ENCODE results near the gene PCDH9.

PCDH9 gene

DNA sequence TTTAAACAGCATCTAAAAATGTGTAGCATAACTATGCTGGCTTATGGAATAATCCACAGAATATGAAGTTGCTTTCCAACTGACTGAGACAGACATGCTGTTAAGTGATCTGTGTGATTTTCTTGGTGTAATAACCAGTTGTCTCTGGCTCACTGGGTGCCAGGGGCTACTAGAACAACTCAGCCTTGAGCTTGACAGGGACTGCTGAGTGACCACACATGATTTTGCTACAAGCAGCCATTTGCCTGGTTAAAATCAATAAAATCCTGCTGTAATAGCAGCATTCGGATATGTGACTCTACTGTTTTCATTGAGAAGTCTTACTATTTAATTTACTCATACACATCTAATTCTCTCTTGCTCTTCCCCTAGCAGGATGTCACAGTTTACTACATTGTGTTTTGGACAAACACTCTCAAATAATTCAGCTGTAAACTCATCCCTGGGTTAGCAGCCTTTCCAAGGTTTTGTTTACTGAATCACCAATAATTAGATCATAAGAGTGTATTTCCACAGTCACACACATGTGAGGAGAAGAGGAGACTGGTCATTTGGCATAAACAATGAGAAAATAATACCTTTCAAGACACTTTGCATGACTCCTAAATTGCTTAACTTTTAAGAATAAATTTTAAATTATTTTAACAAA, 426.2 kb downstream of the PCDH9 start:
- whole genome bisulfite sequencing (ENCODE audit: insufficient coverage, insufficient read length) = no CpG with 5 or more reads among the region's 1 CpG
- DNase-seq (ENCODE audit: low read depth, low spot score) = no peak
- no peaks in the 10 kb centered on the region for H3K36me3 ChIP-seq (ENCODE audit: control insufficient read depth, insufficient read depth, low read length)
- no peaks in the 10 kb centered on the region for H3K27me3 ChIP-seq (ENCODE audit: control insufficient read depth, insufficient read depth, low read length)
- no peak overlapping the region for H3K4me3 ChIP-seq (ENCODE audit: low read length)
- no peaks in the 10 kb centered on the region for H3K4me1 ChIP-seq (ENCODE audit: control insufficient read depth, insufficient read depth, low read length)
- no peak overlapping the region for H3K27ac ChIP-seq (ENCODE audit: low read length)
- no peaks in the 10 kb centered on the region for H3K9me3 ChIP-seq (ENCODE audit: control insufficient read depth, insufficient read depth, low read length)

DNA sequence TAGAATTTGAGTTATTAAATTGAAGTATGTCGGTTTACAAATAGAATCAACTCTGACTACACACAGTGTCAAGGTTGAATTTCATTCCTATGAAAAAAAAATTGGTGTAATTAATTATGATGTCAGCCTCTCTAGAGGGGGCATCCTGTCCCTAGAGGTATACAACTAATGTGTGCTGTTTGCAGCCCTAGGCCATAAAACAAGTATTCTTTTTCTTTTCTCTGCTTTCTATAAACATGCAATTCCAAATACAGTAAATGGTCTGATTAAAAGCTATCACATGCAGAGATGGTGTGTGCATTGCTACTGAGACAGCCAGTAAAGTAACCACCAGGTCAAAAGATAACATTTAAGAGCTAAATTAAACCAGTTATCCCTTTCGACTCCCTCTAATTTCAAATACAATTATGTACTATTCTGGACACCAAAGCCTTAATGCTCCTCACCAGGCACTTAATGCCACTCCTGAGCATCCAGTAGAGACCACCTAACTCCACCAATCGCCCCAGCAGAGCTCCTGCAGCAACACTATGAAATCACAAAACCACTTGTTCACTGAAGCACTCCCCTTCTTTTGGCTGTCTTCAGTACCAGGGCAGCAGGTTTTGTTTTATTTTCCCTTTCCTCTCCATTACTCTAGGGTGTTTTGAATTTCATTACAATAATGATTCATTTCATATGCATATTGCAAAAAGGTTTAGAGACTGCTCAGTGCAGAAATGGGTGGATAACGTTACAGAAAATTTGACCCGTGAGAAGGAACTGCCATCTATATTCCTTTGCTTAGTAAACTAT, 426.9 kb downstream of the PCDH9 start:
- Histone ChIP-seq H3K27me3 (ENCODE audit: control insufficient read depth, insufficient read depth, low read length) (no peaks in the 10 kb centered on the region), H3K36me3 (ENCODE audit: control insufficient read depth, insufficient read depth, low read length) (no peaks in the 10 kb centered on the region), H3K9me3 (ENCODE audit: control insufficient read depth, insufficient read depth, low read length) (no peaks in the 10 kb centered on the region), H3K4me3 (ENCODE audit: low read length) (no peak overlapping the region), H3K4me1 (ENCODE audit: control insufficient read depth, insufficient read depth, low read length) (no peaks in the 10 kb centered on the region), H3K27ac (ENCODE audit: low read length) (no peak overlapping the region)
- WGBS (ENCODE audit: insufficient coverage, insufficient read length) = no CpG with 5 or more reads among the region's 5 CpGs
- DNase-seq (ENCODE audit: low read depth, low spot score) = no peak

DNA sequence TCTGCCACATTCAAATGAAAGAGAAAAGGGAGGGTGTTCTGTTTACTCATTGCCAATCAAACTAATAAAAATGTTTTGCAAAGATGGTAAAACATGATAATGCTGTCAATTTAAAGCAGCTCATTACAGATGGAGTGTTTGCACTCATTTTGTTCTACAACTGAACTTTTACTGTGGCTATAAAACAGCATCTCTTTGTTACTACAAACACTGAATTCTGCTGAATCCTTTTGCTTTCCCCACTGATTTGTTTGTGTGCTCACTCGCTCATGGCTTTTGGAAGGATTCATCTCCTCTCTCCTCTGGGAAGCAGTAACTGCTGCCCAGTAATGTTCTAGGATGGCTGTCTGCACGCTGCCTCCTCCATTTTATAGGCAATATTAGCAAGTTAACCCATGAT, 434.5 kb downstream of the PCDH9 start:
- Histone ChIP-seq H3K9me3 (ENCODE audit: control insufficient read depth, insufficient read depth, low read length) (no peaks in the 10 kb centered on the region), H3K4me3 (ENCODE audit: low read length) (no peak overlapping the region), H3K4me1 (ENCODE audit: control insufficient read depth, insufficient read depth, low read length) (no peaks in the 10 kb centered on the region), H3K27me3 (ENCODE audit: control insufficient read depth, insufficient read depth, low read length) (no peaks in the 10 kb centered on the region), H3K36me3 (ENCODE audit: control insufficient read depth, insufficient read depth, low read length) (no peaks in the 10 kb centered on the region), H3K27ac (ENCODE audit: low read length) (no peak overlapping the region)
- no peak for DNase-seq (ENCODE audit: low read depth, low spot score)
- no CpG with 5 or more reads among the region's 2 CpGs for WGBS (ENCODE audit: insufficient coverage, insufficient read length)

DNA sequence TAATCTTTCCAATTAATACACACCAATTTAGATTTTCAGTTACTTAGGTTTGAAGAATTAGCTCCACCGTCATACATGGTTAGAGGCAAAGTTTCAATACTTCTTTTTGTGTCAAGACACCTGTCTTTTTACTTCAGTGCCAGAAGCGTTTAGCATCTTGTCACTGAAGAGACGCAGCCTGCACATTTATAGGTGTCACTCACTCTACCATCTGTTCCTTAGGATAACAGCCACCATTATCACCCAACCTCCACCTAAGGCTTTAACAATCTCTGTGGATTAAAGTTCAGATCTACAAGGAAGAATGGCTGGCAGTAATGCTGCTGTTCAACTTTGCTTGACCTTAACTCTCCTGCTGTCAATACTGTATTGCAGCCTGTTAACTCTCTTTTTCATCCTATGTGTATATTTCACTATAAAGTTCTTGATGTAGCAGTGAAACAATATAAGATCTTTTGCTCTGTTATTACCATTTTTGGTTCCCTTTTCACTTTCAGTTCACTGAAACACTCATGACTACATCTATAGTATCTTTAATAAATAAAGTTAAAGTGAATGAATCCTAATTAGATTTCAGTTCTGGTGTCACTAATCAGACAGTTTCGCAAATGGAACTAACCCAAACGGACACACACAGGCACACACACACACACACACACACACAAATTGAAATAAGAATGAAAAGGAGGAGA, 435.6 kb downstream of the PCDH9 start:
- Histone ChIP-seq H3K9me3 (ENCODE audit: control insufficient read depth, insufficient read depth, low read length) (no peaks in the 10 kb centered on the region), H3K36me3 (ENCODE audit: control insufficient read depth, insufficient read depth, low read length) (no peaks in the 10 kb centered on the region), H3K4me3 (ENCODE audit: low read length) (no peak overlapping the region), H3K27ac (ENCODE audit: low read length) (no peak overlapping the region), H3K4me1 (ENCODE audit: control insufficient read depth, insufficient read depth, low read length) (no peaks in the 10 kb centered on the region), H3K27me3 (ENCODE audit: control insufficient read depth, insufficient read depth, low read length) (no peaks in the 10 kb centered on the region)
- DNase-seq (ENCODE audit: low read depth, low spot score) = no peak
- no CpG with 5 or more reads among the region's 5 CpGs for WGBS (ENCODE audit: insufficient coverage, insufficient read length)

DNA sequence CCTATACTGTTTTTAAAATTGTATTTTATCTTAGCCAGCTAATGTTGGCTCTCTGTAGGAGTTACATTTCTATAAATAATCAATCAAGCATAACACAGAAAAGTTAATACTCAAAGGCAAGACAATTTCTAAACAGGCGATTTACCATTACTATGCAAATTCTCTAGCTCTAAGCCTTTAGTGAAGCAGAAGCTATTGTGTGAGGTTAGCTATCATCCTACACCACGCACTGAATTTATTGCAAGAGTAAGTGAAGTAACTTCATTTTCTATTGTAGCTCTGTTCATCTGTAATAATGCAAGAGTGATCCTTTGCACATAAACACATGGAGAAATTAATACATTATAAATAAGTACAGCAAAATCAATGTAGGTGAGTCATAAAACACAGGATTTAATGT, 439.3 kb downstream of the PCDH9 start:
- H3K27me3 ChIP-seq (ENCODE audit: control insufficient read depth, insufficient read depth, low read length) = no peaks in the 10 kb centered on the region
- no peaks in the 10 kb centered on the region for H3K9me3 ChIP-seq (ENCODE audit: control insufficient read depth, insufficient read depth, low read length)
- H3K27ac ChIP-seq (ENCODE audit: low read length) = no peak overlapping the region
- WGBS (ENCODE audit: insufficient coverage, insufficient read length) = no CpG with 5 or more reads among the region's 2 CpGs
- H3K4me1 ChIP-seq (ENCODE audit: control insufficient read depth, insufficient read depth, low read length) = no peaks in the 10 kb centered on the region
- no peak for DNase-seq (ENCODE audit: low read depth, low spot score)
- no peaks in the 10 kb centered on the region for H3K36me3 ChIP-seq (ENCODE audit: control insufficient read depth, insufficient read depth, low read length)
- H3K4me3 ChIP-seq (ENCODE audit: low read length) = no peak overlapping the region

DNA sequence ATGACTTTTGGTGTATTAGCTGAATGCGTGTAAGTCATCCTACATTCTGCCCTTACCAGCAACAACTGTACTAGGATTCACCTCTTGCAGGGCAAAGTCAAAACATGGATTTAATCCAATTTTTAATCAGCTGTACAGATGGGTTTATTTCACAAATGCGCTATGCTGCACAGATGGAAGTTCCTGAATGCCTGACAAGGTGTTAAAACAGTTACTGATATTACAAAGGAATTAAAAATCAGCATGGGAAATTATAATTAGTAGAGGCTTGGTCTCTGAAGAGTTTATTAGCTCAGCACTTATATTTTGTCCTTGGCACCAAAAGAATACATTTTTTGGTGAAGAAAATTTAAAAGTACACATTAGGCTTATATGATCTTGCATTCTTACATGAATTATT, 448.9 kb downstream of the PCDH9 start:
- no peaks in the 10 kb centered on the region for H3K4me1 ChIP-seq (ENCODE audit: control insufficient read depth, insufficient read depth, low read length)
- DNase-seq (ENCODE audit: low read depth, low spot score) = no peak
- no peaks in the 10 kb centered on the region for H3K27me3 ChIP-seq (ENCODE audit: control insufficient read depth, insufficient read depth, low read length)
- H3K4me3 ChIP-seq (ENCODE audit: low read length) = no peak overlapping the region
- no peaks in the 10 kb centered on the region for H3K36me3 ChIP-seq (ENCODE audit: control insufficient read depth, insufficient read depth, low read length)
- no peak overlapping the region for H3K27ac ChIP-seq (ENCODE audit: low read length)
- H3K9me3 ChIP-seq (ENCODE audit: control insufficient read depth, insufficient read depth, low read length) = no peaks in the 10 kb centered on the region
- WGBS (ENCODE audit: insufficient coverage, insufficient read length) = no CpG with 5 or more reads among the region's 2 CpGs

DNA sequence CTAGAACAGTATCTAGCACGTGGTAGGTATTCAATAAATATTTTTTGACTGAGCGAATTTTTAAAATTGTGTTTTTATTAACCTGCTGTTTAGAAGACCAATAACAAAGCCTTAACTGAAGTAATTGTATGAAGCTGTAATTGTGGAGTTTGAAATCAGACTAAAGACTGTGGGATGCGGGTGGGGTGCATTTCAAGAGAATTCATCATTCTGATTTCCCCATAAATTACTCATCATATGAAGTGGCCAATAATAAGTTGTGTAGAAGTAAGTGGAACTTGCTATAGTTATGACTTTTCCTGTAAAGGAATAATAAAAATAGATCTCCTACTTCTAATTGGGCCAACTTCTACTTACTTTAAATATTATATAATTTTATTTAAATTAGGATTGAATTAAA, 449.3 kb downstream of the PCDH9 start:
- WGBS (ENCODE audit: insufficient coverage, insufficient read length) = no CpG with 5 or more reads among the region's 3 CpGs
- DNase-seq (ENCODE audit: low read depth, low spot score) = no peak
- Histone ChIP-seq H3K27ac (ENCODE audit: low read length) (no peak overlapping the region), H3K9me3 (ENCODE audit: control insufficient read depth, insufficient read depth, low read length) (no peaks in the 10 kb centered on the region), H3K4me3 (ENCODE audit: low read length) (no peak overlapping the region), H3K36me3 (ENCODE audit: control insufficient read depth, insufficient read depth, low read length) (no peaks in the 10 kb centered on the region), H3K27me3 (ENCODE audit: control insufficient read depth, insufficient read depth, low read length) (no peaks in the 10 kb centered on the region), H3K4me1 (ENCODE audit: control insufficient read depth, insufficient read depth, low read length) (no peaks in the 10 kb centered on the region)

DNA sequence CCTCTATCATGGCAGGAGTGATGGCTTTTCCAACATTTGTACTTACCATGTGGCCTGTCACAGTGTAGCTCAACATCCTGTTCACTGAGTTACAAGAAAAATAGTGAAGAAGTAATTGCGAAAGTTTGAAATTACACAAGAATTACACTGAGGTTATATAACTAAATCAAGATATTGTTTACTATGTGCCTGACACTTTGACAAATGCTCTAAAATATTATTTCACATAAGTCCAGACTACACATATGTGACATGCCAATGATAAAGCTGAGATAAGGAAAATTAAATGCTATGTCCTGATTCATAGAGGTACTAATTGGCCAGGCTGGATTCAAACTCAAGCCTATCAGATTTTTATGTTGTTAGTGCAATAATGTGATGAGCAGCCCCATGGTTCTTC, 451.7 kb downstream of the PCDH9 start:
- Histone ChIP-seq H3K4me3 (ENCODE audit: low read length) (no peak overlapping the region), H3K9me3 (ENCODE audit: control insufficient read depth, insufficient read depth, low read length) (no peaks in the 10 kb centered on the region), H3K4me1 (ENCODE audit: control insufficient read depth, insufficient read depth, low read length) (no peaks in the 10 kb centered on the region), H3K36me3 (ENCODE audit: control insufficient read depth, insufficient read depth, low read length) (no peaks in the 10 kb centered on the region), H3K27me3 (ENCODE audit: control insufficient read depth, insufficient read depth, low read length) (no peaks in the 10 kb centered on the region), H3K27ac (ENCODE audit: low read length) (no peak overlapping the region)
- no peak for DNase-seq (ENCODE audit: low read depth, low spot score)
- no CpG with 5 or more reads among the region's 1 CpG for WGBS (ENCODE audit: insufficient coverage, insufficient read length)

DNA sequence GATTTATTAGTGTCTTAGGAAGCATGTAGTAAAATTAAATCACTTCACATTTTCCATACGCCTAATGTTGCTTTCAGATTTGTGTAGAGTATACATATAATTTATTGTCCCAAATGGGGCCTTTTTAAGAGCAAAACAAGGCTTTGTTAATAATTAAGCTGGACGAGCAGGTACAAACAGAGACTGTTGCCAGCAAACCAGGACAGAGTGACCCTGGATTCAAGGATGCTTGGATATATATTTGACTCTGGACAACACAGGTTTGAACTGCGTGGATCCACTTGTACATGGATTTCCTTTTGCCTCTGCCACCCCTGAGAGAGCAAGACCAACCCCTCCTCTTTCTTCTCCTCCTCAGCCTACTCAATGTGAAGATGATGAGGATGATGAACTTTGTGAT, 454.9 kb downstream of the PCDH9 start:
- no CpG with 5 or more reads among the region's 3 CpGs for WGBS (ENCODE audit: insufficient coverage, insufficient read length)
- no peak overlapping the region for H3K4me3 ChIP-seq (ENCODE audit: low read length)

DNA sequence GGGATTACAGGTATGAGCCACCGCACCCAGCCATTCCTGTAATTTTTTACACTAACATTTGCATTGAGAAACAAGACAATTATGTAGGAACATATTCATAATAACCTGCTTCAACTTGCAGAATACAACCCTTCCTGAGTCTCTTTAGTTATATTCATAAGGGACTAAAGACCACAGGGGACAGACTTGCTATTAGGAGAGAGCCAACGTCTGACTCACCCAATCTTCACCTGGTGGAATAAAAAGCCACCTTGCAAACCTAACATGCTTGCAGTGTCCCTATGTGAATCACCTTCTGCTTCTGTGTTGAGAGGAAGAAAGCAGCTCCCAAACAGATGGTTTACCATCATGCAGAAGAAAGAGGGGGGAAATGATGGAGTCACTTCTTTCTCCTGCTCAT, 456.1 kb downstream of the PCDH9 start:
- Histone ChIP-seq H3K36me3 (ENCODE audit: control insufficient read depth, insufficient read depth, low read length) (no peaks in the 10 kb centered on the region), H3K27me3 (ENCODE audit: control insufficient read depth, insufficient read depth, low read length) (no peaks in the 10 kb centered on the region), H3K4me1 (ENCODE audit: control insufficient read depth, insufficient read depth, low read length) (no peaks in the 10 kb centered on the region), H3K27ac (ENCODE audit: low read length) (no peak overlapping the region), H3K9me3 (ENCODE audit: control insufficient read depth, insufficient read depth, low read length) (no peaks in the 10 kb centered on the region), H3K4me3 (ENCODE audit: low read length) (no peak overlapping the region)
- no peak for DNase-seq (ENCODE audit: low read depth, low spot score)
- WGBS (ENCODE audit: insufficient coverage, insufficient read length) = no CpG with 5 or more reads among the region's 2 CpGs

More for the DNA sequence above, 454.9 kb downstream of the PCDH9 start:
- Histone ChIP-seq H3K27ac (ENCODE audit: low read length) (no peak overlapping the region), H3K4me1 (ENCODE audit: control insufficient read depth, insufficient read depth, low read length) (no peaks in the 10 kb centered on the region), H3K36me3 (ENCODE audit: control insufficient read depth, insufficient read depth, low read length) (no peaks in the 10 kb centered on the region), H3K27me3 (ENCODE audit: control insufficient read depth, insufficient read depth, low read length) (no peaks in the 10 kb centered on the region), H3K9me3 (ENCODE audit: control insufficient read depth, insufficient read depth, low read length) (no peaks in the 10 kb centered on the region)
- DNase-seq (ENCODE audit: low read depth, low spot score) = no peak

Measured in iPS DF 6.9 (cell line).